ENCODE results near the gene NUCB2. TPM values are rescaled to one million over a fixed set of nuclear protein-coding genes. Genes with fewer than 3 reads are reported as not detected.
"Not testable (repeated sequence)": the region's sequence is repeated elsewhere in the genome, so short reads cannot be mapped to it uniquely, and the experiment has no call there.

NUCB2 gene
- total RNA-seq, 2 donors from 2014 or later: 151 to 162 TPM

- no peak for DNase-seq (ENCODE audit: low spot score)
- intact Hi-C loops (cut with DNase I): loop anchor here in 1 of 2 donors (5.0 kb wide), 1 partner anchor 989 kb away; no protein-coding TSS in a partner anchor
Measured at GRCh38 chr11:17263769-17264168, 12.8 kb upstream of the NUCB2 start.

- intact Hi-C loops (cut with DNase I): no loop called here
- no peak for DNase-seq (ENCODE audit: low spot score)
Measured at GRCh38 chr11:17266781-17267180, 9.8 kb upstream of the NUCB2 start.

- DNase-seq (ENCODE audit: low spot score): no peak
- intact Hi-C loops (cut with DNase I): no loop called here
Measured at GRCh38 chr11:17267576-17267975, 9.0 kb upstream of the NUCB2 start.

GRCh38 chr11:17268500-17268899, 8.0 kb upstream of the NUCB2 start:
- intact Hi-C loops (cut with DNase I); DNase-seq (ENCODE audit: low spot score): not testable (repeated sequence)

- intact Hi-C loops (cut with DNase I): no loop called here
- DNase-seq (ENCODE audit: low spot score): peak; percentile 32
Measured at GRCh38 chr11:17268902-17269301, 7.6 kb upstream of the NUCB2 start.

- DNase-seq (ENCODE audit: low spot score): peak; percentile 10
- intact Hi-C loops (cut with DNase I): no loop called here
Measured at GRCh38 chr11:17272801-17273200, 3.7 kb upstream of the NUCB2 start.

GRCh38 chr11:17273211-17273610, 3.3 kb upstream of the NUCB2 start:
- intact Hi-C loops (cut with DNase I): no loop called here
- DNase-seq (ENCODE audit: low spot score): no peak

GRCh38 chr11:17273668-17274282, 2.8 kb upstream of the NUCB2 start:
- intact Hi-C loops (cut with DNase I): no loop called here
- no peak for DNase-seq (ENCODE audit: low spot score)

GRCh38 chr11:17275400-17276235, 921 bp upstream of the NUCB2 start:
- DNase-seq (ENCODE audit: low spot score): no peak
- intact Hi-C loops (cut with DNase I): no loop called here

- intact Hi-C loops (cut with DNase I): no loop called here
Measured at GRCh38 chr11:17277024-17277584, 565 bp downstream of the NUCB2 start.

GRCh38 chr11:17280494-17281127, 4.1 kb downstream of the NUCB2 start:
- DNase-seq (ENCODE audit: low spot score): no peak
- intact Hi-C loops (cut with DNase I): no loop called here

More at GRCh38 chr11:17277024-17277584, 565 bp downstream of the NUCB2 start:
- DNase-seq (ENCODE audit: low spot score): no peak

- intact Hi-C loops (cut with DNase I): no loop called here
- DNase-seq (ENCODE audit: low spot score): no peak
Measured at GRCh38 chr11:17286332-17286731, 9.8 kb downstream of the NUCB2 start.

- DNase-seq (ENCODE audit: low spot score): no peak
- intact Hi-C loops (cut with DNase I): no loop called here
Measured at GRCh38 chr11:17287058-17287457, 10.5 kb downstream of the NUCB2 start.

GRCh38 chr11:17291710-17292109, 15.2 kb downstream of the NUCB2 start:
- intact Hi-C loops (cut with DNase I): no loop called here
- no peak for DNase-seq (ENCODE audit: low spot score)

- intact Hi-C loops (cut with DNase I): no loop called here
Measured at GRCh38 chr11:17293311-17293710, 16.8 kb downstream of the NUCB2 start.

GRCh38 chr11:17294033-17294432, 17.5 kb downstream of the NUCB2 start:
- intact Hi-C loops (cut with DNase I): no loop called here
- DNase-seq (ENCODE audit: low spot score): no peak

More at GRCh38 chr11:17293311-17293710, 16.8 kb downstream of the NUCB2 start:
- no peak for DNase-seq (ENCODE audit: low spot score)

GRCh38 chr11:17296852-17297559, 20.5 kb downstream of the NUCB2 start:
- DNase-seq (ENCODE audit: low spot score): no peak
- intact Hi-C loops (cut with DNase I): no loop called here

GRCh38 chr11:17298302-17298701, 21.8 kb downstream of the NUCB2 start:
- intact Hi-C loops (cut with DNase I): no loop called here
- no peak for DNase-seq (ENCODE audit: low spot score)

- no peak for DNase-seq (ENCODE audit: low spot score)
- intact Hi-C loops (cut with DNase I): no loop called here
Measured at GRCh38 chr11:17300372-17300771, 23.8 kb downstream of the NUCB2 start.
